HG03039 (cell line): ENCODE data around the gene NFKB2.

Experiments
- ATAC-seq: cut with Tn5 transposase; IDR thresholded peaks from one replicate; pipeline ENCODE4 v1.9.1; 2021; ENCODE audit warnings: mild to moderate bottlenecking, moderate library complexity; ENCODE audit not compliant: unreplicated experiment

Gene NFKB2

DNA sequence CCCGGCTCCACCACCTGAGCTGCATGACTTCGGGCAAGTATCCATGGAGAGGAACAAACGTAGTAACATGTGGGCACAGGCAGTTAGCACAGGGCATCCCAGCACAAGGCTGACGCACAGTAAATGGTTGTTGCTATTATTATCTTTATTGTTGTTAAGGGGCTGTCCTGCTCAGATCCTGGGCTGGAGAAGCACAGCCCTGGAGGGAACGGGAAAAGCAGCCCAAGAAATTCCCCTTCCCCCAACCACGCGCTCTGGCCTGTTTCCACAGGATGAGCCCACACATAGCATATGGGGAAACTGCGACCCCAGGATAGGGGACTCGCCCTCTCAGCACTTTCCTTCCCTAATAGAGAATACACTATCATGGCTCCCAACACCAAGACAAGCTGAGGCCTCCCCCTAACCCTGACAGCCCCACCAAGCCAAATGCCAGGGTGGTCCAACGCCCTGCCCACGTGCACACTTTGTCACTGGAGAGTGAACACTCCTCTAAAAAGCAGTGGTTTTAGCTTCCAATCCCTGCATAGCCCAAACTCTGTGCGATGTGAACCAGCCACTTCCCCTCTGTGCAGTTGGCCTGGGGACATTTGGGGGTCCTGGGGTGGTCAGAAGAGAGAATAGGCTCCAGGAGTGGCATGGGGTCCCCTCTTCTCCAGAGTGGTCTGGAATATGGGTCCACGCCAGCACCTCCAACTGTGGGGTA lies 12.1 kb downstream of the NFKB2 start:
- no peak for ATAC-seq

GRCh38 chr10:102408131-102408727 lies 12.7 kb downstream of the NFKB2 start:
- ATAC-seq: no peak

DNA sequence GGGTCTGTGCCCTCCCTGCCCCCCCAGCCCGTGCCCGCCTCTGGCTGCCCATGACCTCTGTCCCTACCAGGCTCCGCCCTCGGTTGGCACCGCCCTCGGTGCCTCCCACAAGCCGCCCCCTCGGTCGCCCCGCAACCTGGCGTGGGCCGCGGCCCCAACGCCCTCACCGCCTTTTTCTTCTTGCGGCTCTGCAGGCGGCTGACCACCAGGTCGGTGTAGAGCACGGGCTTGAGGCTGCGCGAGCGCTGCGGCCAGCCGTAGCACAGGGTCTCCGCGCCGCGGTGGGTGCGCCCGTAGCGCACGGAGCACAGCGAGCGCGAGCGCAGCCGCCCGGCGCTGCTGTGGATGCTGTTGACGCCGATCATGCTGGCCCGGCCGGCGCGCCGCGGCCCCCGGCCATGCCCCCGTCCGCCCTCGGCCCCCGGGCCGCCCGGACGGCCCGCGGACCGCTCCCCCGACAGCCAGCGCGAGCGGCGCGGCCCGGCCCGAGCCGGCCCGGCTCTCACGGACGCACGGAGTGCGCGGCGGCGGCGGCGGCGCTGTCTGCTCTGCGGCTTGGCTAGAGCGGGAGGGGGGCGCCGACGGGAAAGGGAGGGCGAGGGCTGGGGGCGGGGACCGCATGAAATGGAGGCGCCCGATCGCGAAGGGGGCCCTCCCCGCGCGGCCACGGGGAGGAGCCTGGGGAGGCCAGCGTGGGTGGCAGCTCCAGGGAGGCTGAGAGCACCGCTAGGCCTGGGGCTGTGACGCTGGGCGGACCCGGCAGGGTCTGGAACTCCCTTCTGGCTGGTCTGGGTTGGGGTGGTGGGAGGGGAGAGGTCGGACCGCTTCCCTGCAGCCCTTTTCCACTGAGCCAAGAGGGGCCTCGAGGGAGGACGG lies 13.5 kb downstream of the NFKB2 start:
- ATAC-seq: no peak

DNA sequence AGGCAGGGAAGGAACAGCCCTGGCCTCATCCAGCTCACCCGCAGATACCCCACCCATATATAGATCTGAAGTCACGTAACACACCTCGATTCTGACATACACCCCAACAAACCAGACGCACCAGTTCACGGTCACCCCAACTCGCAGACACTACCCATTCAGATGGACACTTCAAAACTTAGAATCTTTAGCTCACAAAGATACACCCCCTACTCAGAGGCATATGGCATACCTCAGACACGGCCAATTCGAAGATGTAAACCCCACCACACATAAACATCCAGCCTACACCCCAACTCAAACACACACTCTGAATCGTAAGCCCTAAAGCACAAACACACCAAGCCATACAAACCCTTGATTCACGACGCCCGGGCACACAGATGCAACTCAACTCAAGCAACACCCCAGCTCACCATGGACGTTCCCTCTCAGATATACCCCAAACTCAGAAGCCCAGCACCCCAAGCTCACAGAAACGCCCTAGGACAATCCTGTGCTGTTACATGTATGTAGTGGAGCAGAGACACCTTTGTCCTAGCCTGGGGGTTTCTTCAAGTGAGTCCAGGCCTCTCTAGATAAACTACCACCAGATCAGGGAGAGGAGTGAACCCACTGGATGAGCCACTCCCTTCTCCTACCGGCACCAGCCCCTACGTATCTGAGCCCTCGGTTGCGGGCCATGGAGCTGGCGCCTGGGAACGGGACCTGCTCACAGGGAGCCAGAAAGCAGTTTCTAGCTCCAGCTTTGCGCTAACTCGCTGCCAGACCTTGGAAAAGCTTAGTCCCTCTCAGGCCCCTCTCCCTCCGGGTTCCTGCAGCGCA lies 14.3 kb downstream of the NFKB2 start:
- no peak for ATAC-seq

DNA sequence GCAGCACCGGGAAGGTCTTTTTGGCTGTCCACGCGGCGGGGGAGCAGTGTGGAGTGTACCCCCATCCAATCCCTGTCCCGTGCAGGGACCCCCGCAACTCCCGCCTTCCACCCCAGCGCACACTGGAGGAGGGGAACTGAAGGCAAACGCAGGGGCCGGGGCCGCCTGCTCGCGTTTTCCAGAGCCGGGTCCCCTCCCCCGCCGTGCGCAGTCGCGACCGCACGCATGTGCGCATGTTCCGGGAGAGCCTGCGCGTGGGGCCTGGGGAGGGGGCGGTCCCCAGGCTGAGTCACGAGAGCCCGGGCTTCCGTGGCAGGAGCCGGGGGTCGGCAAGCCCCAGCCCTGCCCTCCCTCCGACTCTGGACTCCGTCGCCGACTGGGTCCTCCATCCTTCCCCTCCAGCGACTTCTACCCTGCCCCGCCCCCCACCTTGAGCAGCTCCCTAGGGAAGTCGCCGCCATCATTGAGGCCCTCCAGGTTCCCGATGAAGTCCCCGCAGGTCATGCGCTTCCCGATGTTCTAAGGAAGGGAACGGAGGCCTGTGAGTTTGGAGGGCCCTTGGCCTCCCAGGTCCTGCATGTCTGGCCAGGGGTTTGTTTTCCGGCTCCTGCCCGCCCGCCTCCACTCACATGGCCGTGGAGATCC lies 15.0 kb downstream of the NFKB2 start:
- ATAC-seq: no peak

DNA sequence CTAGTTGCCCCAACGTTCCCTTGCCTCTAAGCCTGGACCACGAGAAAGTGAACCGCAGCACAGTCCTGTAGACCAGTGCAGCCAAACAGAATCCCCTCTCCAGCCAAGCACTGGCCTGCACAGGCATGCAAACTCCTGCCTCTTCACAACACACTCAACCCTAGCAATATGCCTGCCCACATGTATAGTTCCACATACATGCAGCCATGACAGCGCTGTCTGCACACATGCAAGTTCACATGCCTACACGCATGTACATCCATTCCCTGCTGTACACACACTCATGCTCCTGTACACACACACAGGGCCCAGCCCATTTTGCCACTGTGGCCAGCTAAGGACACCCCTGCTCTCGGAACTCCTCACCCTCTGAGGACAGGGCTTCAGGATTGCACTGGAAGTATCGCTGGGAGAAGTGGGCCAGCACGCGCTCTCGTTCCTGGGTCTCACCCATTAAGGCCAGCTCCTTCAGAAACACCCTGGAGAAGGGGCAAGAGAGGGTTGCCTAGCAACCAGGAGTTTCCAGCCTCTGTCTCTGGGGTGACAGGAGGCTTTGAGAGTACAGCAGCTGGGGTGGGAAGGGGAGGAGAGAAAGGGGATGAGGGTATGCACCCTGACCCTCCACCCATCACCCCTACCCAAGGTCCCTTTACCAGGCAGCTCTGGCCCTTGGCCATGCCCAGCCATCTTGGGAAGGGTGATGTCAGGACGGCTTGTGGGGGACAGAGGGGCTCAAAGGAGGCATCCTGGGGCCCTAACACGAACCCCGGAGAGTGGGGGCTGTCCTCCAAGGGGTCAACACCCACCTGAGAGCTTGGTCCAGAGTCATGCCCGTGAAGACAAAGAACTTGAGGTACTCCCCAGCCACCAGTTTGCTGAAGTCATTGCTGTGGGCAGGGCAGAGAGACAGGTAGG lies 16.1 kb downstream of the NFKB2 start:
- no peak for ATAC-seq

GRCh38 chr10:102412293-102412692 lies 16.8 kb downstream of the NFKB2 start:
- ATAC-seq: no peak

- ATAC-seq: no peak
Observed at GRCh38 chr10:102413053-102413705, 17.7 kb downstream of the NFKB2 start.

- ATAC-seq: no peak
Observed at GRCh38 chr10:102413806-102414561, 18.5 kb downstream of the NFKB2 start.

DNA sequence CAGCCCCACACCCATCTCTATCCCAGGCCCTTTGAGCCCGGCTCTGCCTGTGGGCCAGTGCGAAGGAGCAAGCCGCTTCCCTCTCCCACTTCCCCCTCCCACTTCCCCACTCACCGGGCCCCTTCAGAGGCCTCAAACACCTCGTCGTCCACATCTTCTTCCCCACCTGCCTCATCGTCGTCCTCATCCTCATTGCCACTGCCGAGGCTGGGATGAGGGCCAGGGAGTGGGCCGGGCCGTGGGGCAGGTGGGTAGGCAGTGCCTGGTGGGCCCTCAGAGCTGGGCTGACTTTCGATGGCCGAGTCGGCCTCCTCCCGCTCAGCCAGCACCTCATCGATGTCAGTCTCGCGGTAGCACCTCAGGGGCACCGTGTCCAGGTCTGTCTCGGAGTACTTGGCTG lies 19.2 kb downstream of the NFKB2 start:
- ATAC-seq: no peak

DNA sequence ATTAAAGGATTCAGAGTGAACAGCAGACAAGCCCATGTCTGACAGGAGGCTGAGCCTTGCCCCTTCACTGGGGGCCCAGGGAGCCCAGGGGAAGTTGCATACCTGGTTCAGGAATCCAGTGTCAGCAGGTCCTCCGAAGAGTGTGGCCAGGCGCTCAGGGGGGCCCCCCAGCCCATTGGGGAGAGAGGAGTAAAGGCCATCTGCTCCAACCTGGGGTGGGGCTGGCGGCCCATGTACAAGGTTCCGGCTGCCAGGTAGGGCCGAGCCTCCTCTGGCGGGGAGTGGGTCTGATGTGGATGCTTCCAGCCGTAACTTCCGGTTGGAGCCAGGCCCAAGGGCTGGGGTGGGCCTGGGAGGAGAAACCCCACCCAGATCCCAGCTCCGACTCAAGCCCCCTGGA lies 20.8 kb downstream of the NFKB2 start:
- ATAC-seq: no peak

- ATAC-seq: no peak
Observed at GRCh38 chr10:102416695-102417094, 21.2 kb downstream of the NFKB2 start.

DNA sequence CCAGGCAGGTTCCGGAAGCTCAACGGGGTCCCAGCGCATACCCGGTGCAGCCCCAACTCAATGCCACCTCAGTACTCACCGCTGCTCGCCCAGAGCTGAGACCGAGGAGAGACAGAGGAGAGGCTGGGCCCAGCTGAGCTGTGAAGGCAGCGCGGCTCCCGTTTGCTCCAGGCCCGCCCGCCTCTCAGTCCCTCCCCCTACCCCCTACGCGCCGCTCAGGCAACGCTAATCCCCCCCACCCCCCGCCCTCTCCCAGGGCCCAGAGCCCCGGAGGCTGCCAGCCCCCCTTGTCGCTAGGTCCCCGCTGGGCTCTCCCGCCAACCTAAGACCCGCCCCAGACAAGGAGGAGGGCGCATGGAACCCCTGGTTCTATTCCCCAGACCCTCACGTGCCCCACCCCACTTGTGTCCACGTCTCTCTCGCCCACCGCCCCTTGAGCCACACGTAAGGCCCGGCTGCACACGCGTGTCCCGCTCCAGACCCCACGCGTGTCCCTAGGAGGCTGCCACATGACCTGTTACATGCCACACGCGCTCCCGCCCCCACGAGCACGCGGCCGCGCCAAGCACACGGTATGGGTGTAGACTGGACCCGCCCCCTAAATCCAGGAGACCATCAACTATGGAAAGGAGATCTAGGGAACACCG lies 23.2 kb downstream of the NFKB2 start, which contains the start of gene PSD:
PSD (minus strand) TSS at position 164 of the 647 bp plus-strand sequence. CDS start 1,747 bp downstream, outside the sequence.
- ATAC-seq: no peak

DNA sequence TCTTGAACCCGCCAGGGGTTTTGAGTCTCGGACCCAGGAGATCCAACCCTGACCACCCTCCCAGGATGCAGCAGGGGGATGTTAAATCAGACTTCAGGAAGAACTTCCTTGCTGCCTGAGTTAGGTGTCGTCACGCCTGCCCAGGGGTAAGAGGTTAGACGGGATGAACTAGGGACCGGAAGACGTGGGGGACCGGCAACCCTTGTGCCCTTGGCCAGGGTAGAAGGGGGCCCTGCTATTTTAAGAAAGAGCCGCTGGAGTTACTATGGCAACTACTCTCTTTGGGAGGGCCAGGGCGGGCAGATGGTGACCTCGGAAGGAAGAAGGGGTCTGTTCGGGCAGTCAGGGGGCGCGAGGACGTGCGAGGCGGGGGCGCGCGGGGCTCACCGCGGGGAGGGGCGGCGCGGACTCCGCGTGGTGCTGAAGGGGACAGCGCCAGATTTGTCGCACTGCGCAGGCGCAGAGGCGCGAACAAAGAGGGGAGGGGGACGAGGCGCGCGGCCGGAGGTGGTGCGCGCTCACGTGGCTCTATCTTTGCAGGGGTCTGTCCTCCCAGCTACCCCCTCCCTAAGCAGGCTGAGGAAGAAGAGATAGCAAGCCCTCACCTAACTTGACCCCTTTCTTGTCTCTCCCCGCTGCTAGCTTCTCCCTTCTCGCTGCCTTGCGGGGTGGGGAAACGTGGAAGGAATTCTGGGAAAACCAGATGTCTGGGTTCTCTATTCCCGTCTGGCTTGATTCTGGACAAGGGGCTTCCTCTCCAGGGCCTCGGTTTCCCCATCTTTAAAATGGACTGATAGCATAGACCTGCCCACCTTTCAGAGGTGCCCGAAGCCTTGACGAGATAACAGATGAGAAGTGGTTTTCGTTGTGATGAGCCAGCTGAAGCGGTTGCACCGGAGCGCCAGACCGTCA lies 24.0 kb downstream of the NFKB2 start:
- no peak for ATAC-seq

DNA sequence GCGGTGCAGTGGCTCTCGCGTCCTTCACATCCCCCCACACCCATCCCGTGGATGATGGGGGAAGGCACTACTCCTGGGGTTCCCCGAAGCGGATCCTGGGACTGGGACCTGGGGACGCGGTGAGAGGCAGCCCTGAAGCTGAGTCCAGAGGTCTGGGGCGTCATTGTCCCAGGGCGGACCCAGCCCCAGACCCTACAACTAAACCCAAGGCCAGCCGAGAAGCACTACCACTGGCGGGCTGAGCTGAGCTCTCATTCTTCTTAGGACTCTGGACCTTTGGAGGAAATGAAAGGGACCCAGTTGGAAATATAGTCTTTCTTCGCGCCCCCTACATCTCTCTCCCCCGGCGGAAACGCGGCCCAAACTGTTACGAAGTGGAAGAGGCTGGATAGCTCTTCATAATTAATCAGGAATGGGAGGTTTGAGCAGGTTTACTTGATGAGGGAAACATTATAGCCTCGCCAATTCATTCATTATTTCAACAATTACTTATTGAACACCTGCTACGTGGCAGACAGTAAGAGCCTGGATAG lies 24.7 kb downstream of the NFKB2 start:
- no peak for ATAC-seq
